ENCODE measurements around the gene KDELR3. TPM values are rescaled to one million over a fixed set of nuclear protein-coding genes. Genes with fewer than 3 reads are reported as not detected.

KDELR3 gene
- total RNA-seq, 1 donor from 2014 or later, result 72.6 TPM

- Histone ChIP-seq H4K20me1 (ENCODE audit: insufficient read depth, low read length) (peaks cover 49% of the 10 kb centered on the region), H2AFZ (ENCODE audit: low read depth, low read length) (no peak overlapping the region), H3K4me2 (ENCODE audit: low read length) (no peak overlapping the region), H3K27me3 (ENCODE audit: insufficient read depth, low read length) (no peaks in the 10 kb centered on the region), H3K27ac (ENCODE audit: low read depth, low read length) (no peak overlapping the region), H3K79me2 (ENCODE audit: insufficient read depth, low read length) (no peaks in the 10 kb centered on the region), H3K9me3 (ENCODE audit: insufficient read depth, low read depth, low read length) (no peaks in the 10 kb centered on the region), H3K9ac (ENCODE audit: low read length) (no peak overlapping the region), H3K4me1 (ENCODE audit: insufficient read depth, low read length) (peaks cover 1% of the 10 kb centered on the region), H3K4me3 (ENCODE audit: insufficient read depth, low read depth, low read length) (no peak overlapping the region), H3K36me3 (ENCODE audit: insufficient read depth, low read length) (peaks cover 56% of the 10 kb centered on the region)
- H3K4me3 Mint-ChIP-seq (ENCODE audit: unreplicated experiment), result no peak overlapping the region
- TF ChIP-seq CTCF (IDR thresholded peaks at IDR 0.05; ENCODE audit: insufficient read depth, low read depth, low read length), result no peak
- no peak for TF ChIP-seq EZH2 (IDR thresholded peaks at IDR 0.05; ENCODE audit: insufficient read depth, low read length)
- DNase-seq (ENCODE audit: low read depth) (no peak), FAIRE-seq (no peak)
- no peak overlapping the region for H3K27ac Mint-ChIP-seq (ENCODE audit: unreplicated experiment)
- no peaks in the 10 kb centered on the region for H3K27me3 Mint-ChIP-seq (ENCODE audit: low read depth, unreplicated experiment)
- no peaks in the 10 kb centered on the region for H3K9me3 Mint-ChIP-seq (ENCODE audit: unreplicated experiment)
- H3K4me1 Mint-ChIP-seq (ENCODE audit: low read depth, unreplicated experiment), result peaks cover 18% of the 10 kb centered on the region
- peaks cover 30% of the 10 kb centered on the region for H3K36me3 Mint-ChIP-seq (ENCODE audit: low read depth, unreplicated experiment)
Measured at GRCh38 chr22:38479096-38479837, 11.4 kb downstream of the KDELR3 start.

- Histone ChIP-seq H3K4me2 (ENCODE audit: low read length) (no peak overlapping the region), H4K20me1 (ENCODE audit: insufficient read depth, low read length) (peaks cover 56% of the 10 kb centered on the region), H3K9me3 (ENCODE audit: insufficient read depth, low read depth, low read length) (no peaks in the 10 kb centered on the region), H3K4me1 (ENCODE audit: insufficient read depth, low read length) (no peaks in the 10 kb centered on the region), H3K27me3 (ENCODE audit: insufficient read depth, low read length) (no peaks in the 10 kb centered on the region), H2AFZ (ENCODE audit: low read depth, low read length) (no peak overlapping the region), H3K9ac (ENCODE audit: low read length) (no peak overlapping the region), H3K36me3 (ENCODE audit: insufficient read depth, low read length) (peaks cover 68% of the 10 kb centered on the region), H3K4me3 (ENCODE audit: insufficient read depth, low read depth, low read length) (no peak overlapping the region), H3K27ac (ENCODE audit: low read depth, low read length) (no peak overlapping the region), H3K79me2 (ENCODE audit: insufficient read depth, low read length) (no peaks in the 10 kb centered on the region)
- TF ChIP-seq CTCF (IDR thresholded peaks at IDR 0.05; ENCODE audit: insufficient read depth, low read depth, low read length) (no peak), EZH2 (IDR thresholded peaks at IDR 0.05; ENCODE audit: insufficient read depth, low read length) (no peak)
- no peaks in the 10 kb centered on the region for H3K9me3 Mint-ChIP-seq (ENCODE audit: unreplicated experiment)
- H3K4me3 Mint-ChIP-seq (ENCODE audit: unreplicated experiment), result peak overlapping the region; percentile 36
- peaks cover 18% of the 10 kb centered on the region for H3K4me1 Mint-ChIP-seq (ENCODE audit: low read depth, unreplicated experiment)
- no peak for DNase-seq (ENCODE audit: low read depth)
- no peak overlapping the region for H3K27ac Mint-ChIP-seq (ENCODE audit: unreplicated experiment)
- peaks cover 31% of the 10 kb centered on the region for H3K36me3 Mint-ChIP-seq (ENCODE audit: low read depth, unreplicated experiment)
- no peaks in the 10 kb centered on the region for H3K27me3 Mint-ChIP-seq (ENCODE audit: low read depth, unreplicated experiment)
- FAIRE-seq, result no peak
Measured at GRCh38 chr22:38481162-38481870, 13.4 kb downstream of the KDELR3 start.

Data from astrocyte (in vitro differentiated cells and primary cell).